ENCODE data around the gene LAMA3.

DNA sequence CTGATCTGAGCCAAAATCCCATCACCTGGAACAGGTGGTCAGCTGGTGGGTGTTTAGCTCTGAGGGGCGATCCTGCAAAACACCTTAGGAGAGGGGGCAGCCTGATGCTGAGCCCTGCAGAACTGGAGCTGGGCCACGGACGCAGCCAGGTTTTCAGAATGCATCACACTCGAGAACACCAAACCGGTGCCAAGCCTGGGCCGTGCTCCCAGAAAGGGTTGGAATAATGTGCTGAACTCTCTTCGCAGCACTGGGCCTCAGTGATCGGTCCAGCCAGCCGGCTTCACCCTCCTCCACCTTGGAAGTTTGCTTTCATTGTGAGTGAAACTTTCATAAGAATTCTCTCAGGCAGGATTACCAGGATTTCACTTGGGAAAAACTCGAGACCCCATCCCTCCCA is 268.8 kb downstream of the LAMA3 start:
- TF ChIP-seq CTCF (IDR thresholded peaks at IDR 0.05) = no peak
- TF ChIP-seq POLR2A (IDR thresholded peaks at IDR 0.05) = no peak
